Endodermal cell (in vitro differentiated cells): ENCODE measurements around the gene EMILIN2. TPM values are rescaled to one million over a fixed set of nuclear protein-coding genes. Genes with fewer than 3 reads are reported as not detected.

ENCODE experiments used
- DNase-seq: peaks from one replicate; pipeline ENCODE4 v3.0.0-alpha.2; 2017
- H3K27ac ChIP-seq: 2 replicates; pipeline ENCODE4 v1.5.1; 2013; ENCODE audit warnings: mild to moderate bottlenecking, low read depth, low read length, moderate library complexity
- H3K27me3 ChIP-seq: 2 replicates; pipeline ENCODE4 v1.6.1; 2013; ENCODE audit warnings: mild to moderate bottlenecking, low read length, moderate library complexity; ENCODE audit not compliant: insufficient read depth, control insufficient read depth, poor library complexity, severe bottlenecking
- H3K36me3 ChIP-seq: 2 replicates; pipeline ENCODE4 v1.7.0; 2013; ENCODE audit warnings: mild to moderate bottlenecking, low read length, moderate library complexity; ENCODE audit not compliant: control insufficient read depth, insufficient read depth
- H3K4me1 ChIP-seq: one replicate; pipeline ENCODE4 v1.7.0; 2013; ENCODE audit warnings: low read length; ENCODE audit not compliant: control insufficient read depth, insufficient read depth
- H3K4me3 ChIP-seq: 2 replicates; pipeline ENCODE4 v1.5.1; 2013; ENCODE audit warnings: mild to moderate bottlenecking, low read length, moderate library complexity
- H3K9ac ChIP-seq: 2 replicates; pipeline ENCODE4 v1.6.1; 2013; ENCODE audit warnings: mild to moderate bottlenecking, low read length, moderate library complexity; ENCODE audit not compliant: poor library complexity, severe bottlenecking; ENCODE audit errors: extremely low read depth
- H3K9me3 ChIP-seq: 2 replicates; pipeline ENCODE4 v1.6.1; 2013; ENCODE audit warnings: mild to moderate bottlenecking, low read length, moderate library complexity; ENCODE audit not compliant: control insufficient read depth
- H3K27ac Mint-ChIP-seq: 2 replicates; pipeline ENCODE4 v1.8.0; 2020; ENCODE audit warnings: mixed read lengths
- H3K27me3 Mint-ChIP-seq: 2 replicates; pipeline ENCODE4 v1.8.0; 2021; ENCODE audit warnings: mild to moderate bottlenecking, mixed read lengths; ENCODE audit not compliant: insufficient read depth
- H3K36me3 Mint-ChIP-seq: 2 replicates; pipeline ENCODE4 v1.8.0; 2020; ENCODE audit warnings: low read depth, mixed read lengths
- H3K4me1 Mint-ChIP-seq: 2 replicates; pipeline ENCODE4 v1.8.0; 2020; ENCODE audit warnings: mixed read lengths
- H3K4me3 Mint-ChIP-seq: 2 replicates; pipeline ENCODE4 v1.8.0; 2020; ENCODE audit warnings: mild to moderate bottlenecking, moderate library complexity, mixed read lengths
- H3K9me3 Mint-ChIP-seq: 2 replicates; pipeline ENCODE4 v1.8.0; 2020; ENCODE audit warnings: mild to moderate bottlenecking, mixed read lengths
- WGBS, 2 experiments: methylation state at CpG; one replicate each; pipeline versions ENCODE4 v1.1.5 to v1.1.7; 2013; ENCODE audit warnings: missing lambda C conversion rate in 2 of 2, mixed read lengths in 1 of 2; ENCODE audit not compliant: insufficient coverage in 1 of 2, insufficient read length in 1 of 2; 5-methylcytosine and 5-hydroxymethylcytosine counted together
- total RNA-seq, 2 donors: library from RNA; stranded (reverse); fragmentation: NEBNext Ultra II Directional in 1 of 2; extraction: Animal tissue kit (Norgen Biotek cat#: 25700) in 1 of 2; gene quantifications; 2 replicates in 1 of 2; 3 replicates in 1 of 2; pipeline ENCODE4 v1.2.1, GENCODE V29; 2021
- TF ChIP-seq, protein P1 (sequence below): fragments of 200-600 bp; sonication (generic); conservative IDR thresholded peaks from 2 replicates; pipeline ENCODE4 v1.5.0; 2021; ENCODE audit warnings: antibody characterized with exemption, mild to moderate bottlenecking

EMILIN2 gene
- total RNA-seq, 2 donors from 2014 or later = 14.2 to 16.8 TPM

DNA sequence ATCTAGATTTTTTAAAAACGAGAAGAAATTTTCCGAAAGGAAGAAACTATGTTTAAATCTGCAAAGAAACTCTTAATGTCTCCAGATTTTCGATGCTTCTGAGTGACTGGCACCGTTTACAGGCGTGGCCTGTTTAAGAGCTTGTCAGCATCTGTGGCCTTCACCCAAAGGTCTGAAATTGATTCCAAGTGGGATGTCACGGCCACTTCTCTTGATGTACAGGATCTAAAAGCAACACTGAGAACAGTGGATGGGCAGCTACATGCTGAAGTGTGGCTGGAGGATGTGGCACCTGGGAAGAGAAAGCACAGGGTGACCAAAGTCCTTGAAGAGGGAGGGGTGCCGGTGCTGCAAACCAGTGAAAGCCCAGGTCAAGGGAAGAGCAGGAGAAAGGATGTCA, 28.0 kb downstream of the EMILIN2 start:
- WGBS, 2 experiments = 91% methylated on average over 7 of the region's 7 CpGs
- H3K9me3 Mint-ChIP-seq = no peaks in the 10 kb centered on the region
- peaks cover 2% of the 10 kb centered on the region for H3K36me3 Mint-ChIP-seq

DNA sequence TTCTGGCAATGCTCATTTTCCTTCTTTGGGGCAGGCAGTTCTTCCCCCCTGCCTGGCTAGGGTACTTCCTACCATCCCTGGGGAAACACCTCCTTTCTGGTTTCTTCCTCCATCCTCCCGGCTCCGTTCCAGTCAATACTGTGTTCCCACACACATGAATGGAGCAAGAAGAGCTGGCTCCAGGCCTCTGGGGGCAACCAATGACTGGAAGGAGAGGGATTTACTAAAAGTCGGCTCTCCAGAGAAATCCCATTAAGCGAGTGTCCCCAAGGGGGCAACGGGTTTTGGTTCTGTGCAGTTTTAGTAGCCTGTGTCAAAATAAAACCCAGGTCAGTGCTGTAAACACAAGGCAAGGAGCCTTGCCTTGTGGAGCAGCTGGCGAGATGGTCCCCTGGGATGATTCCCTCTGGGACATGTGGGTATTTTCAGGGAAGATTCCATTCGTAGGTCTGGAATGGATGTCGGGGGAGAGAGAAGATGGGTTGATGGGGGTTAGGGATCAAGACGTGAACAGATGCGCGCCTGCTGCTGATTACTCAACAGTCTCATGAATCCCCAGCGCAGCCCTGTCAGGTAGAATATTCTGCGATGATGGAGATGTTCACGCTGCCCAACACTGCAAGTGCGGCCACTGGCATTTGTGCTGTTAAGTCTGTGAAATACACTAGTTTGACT, 32.0 kb downstream of the EMILIN2 start:
- H3K4me3 Mint-ChIP-seq = no peak overlapping the region
- no peak for DNase-seq
- Histone ChIP-seq H3K27ac (no peak overlapping the region), H3K4me3 (no peak overlapping the region), H3K27me3 (no peaks in the 10 kb centered on the region), H3K9ac (no peak overlapping the region), H3K9me3 (no peaks in the 10 kb centered on the region), H3K4me1 (no peaks in the 10 kb centered on the region), H3K36me3 (no peaks in the 10 kb centered on the region)
- WGBS, 2 experiments = 94 to 97% methylated on average over 13 to 15 of the region's 15 CpGs
- peaks cover 3% of the 10 kb centered on the region for H3K4me1 Mint-ChIP-seq
- H3K27ac Mint-ChIP-seq = no peak overlapping the region
- peaks cover under 1% of the 10 kb centered on the region for H3K36me3 Mint-ChIP-seq
- H3K27me3 Mint-ChIP-seq = peaks cover 6% of the 10 kb centered on the region
- no peaks in the 10 kb centered on the region for H3K9me3 Mint-ChIP-seq
- TF ChIP-seq, protein P1, sequence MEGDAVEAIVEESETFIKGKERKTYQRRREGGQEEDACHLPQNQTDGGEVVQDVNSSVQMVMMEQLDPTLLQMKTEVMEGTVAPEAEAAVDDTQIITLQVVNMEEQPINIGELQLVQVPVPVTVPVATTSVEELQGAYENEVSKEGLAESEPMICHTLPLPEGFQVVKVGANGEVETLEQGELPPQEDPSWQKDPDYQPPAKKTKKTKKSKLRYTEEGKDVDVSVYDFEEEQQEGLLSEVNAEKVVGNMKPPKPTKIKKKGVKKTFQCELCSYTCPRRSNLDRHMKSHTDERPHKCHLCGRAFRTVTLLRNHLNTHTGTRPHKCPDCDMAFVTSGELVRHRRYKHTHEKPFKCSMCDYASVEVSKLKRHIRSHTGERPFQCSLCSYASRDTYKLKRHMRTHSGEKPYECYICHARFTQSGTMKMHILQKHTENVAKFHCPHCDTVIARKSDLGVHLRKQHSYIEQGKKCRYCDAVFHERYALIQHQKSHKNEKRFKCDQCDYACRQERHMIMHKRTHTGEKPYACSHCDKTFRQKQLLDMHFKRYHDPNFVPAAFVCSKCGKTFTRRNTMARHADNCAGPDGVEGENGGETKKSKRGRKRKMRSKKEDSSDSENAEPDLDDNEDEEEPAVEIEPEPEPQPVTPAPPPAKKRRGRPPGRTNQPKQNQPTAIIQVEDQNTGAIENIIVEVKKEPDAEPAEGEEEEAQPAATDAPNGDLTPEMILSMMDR = no peak

More for the DNA sequence above, 28.0 kb downstream of the EMILIN2 start:
- Mint-ChIP-seq H3K4me1 (no peaks in the 10 kb centered on the region), H3K27ac (no peak overlapping the region), H3K4me3 (no peak overlapping the region), H3K27me3 (peaks cover 2% of the 10 kb centered on the region)
- H3K27me3 ChIP-seq = no peaks in the 10 kb centered on the region
- DNase-seq = peak; percentile 28
- no peak overlapping the region for H3K27ac ChIP-seq
- H3K36me3 ChIP-seq = no peaks in the 10 kb centered on the region
- TF ChIP-seq, protein P1 = no peak
- no peak overlapping the region for H3K9ac ChIP-seq
- H3K9me3 ChIP-seq = no peaks in the 10 kb centered on the region
- H3K4me3 ChIP-seq = no peak overlapping the region
- H3K4me1 ChIP-seq = no peaks in the 10 kb centered on the region

DNA sequence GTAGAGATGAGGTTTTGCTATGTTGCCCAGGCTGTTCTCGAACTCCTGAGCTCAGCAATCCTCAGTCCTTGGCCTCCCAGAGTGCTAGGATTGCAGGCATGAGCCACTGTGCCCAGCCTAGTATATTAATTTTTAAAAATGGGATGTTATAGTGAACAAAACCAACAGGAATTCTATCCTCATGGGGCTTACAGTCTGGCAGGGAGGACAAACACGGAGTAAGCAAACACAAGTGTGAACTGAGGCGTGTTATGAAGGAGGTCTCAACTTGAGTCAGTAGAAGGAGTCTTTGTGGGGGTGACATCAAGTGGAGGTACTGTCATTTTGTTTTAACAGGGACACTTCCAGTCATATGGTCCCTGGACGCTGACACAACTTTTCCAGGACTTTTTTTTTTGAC, 33.1 kb downstream of the EMILIN2 start:
- H3K27ac ChIP-seq = no peak overlapping the region
- TF ChIP-seq, protein P1 = no peak
- no peaks in the 10 kb centered on the region for H3K36me3 ChIP-seq
- H3K27me3 Mint-ChIP-seq = peaks cover 8% of the 10 kb centered on the region
- no peaks in the 10 kb centered on the region for H3K9me3 ChIP-seq
- H3K4me3 ChIP-seq = no peak overlapping the region
- H3K4me1 Mint-ChIP-seq = peaks cover 3% of the 10 kb centered on the region
- DNase-seq = no peak
- WGBS, 2 experiments = 86 to 92% methylated on average over 4 of the region's 4 CpGs
- no peaks in the 10 kb centered on the region for H3K9me3 Mint-ChIP-seq
- no peak overlapping the region for H3K9ac ChIP-seq
- H3K4me1 ChIP-seq = no peaks in the 10 kb centered on the region
- no peaks in the 10 kb centered on the region for H3K36me3 Mint-ChIP-seq
- H3K27ac Mint-ChIP-seq = no peak overlapping the region
- H3K27me3 ChIP-seq = no peaks in the 10 kb centered on the region
- no peak overlapping the region for H3K4me3 Mint-ChIP-seq
